ENCODE data around the gene SLC44A3.
"Not testable (repeated sequence)": the region's sequence is repeated elsewhere in the genome, so short reads cannot be mapped to it uniquely, and the experiment has no call there.

Gene SLC44A3

GRCh38 chr1:94940738-94941137 lies 120.6 kb downstream of the SLC44A3 start:
- no peak for FAIRE-seq

GRCh38 chr1:94941480-94941879 lies 121.3 kb downstream of the SLC44A3 start:
- not testable (repeated sequence) for FAIRE-seq

- no peak for FAIRE-seq
Measured at GRCh38 chr1:94942171-94943128, 122.3 kb downstream of the SLC44A3 start.
